GM21381 (cell line): ENCODE results near the gene FOLR3.
"Not testable (repeated sequence)": the region's sequence is repeated elsewhere in the genome, so short reads cannot be mapped to it uniquely, and the experiment has no call there.

Source experiments
- ATAC-seq: cut with Tn5 transposase; IDR thresholded peaks from one replicate; pipeline ENCODE4 v1.9.1; 2021; ENCODE audit warnings: mild to moderate bottlenecking, moderate library complexity; ENCODE audit not compliant: unreplicated experiment

Gene FOLR3

GRCh38 chr11:72162891-72163492, 27.5 kb downstream of the FOLR3 start:
- ATAC-seq = no peak

- not testable (repeated sequence) for ATAC-seq
Observed at GRCh38 chr11:72164187-72164586, 28.7 kb downstream of the FOLR3 start.

- not testable (repeated sequence) for ATAC-seq
Observed at GRCh38 chr11:72169046-72169555, 33.6 kb downstream of the FOLR3 start.

- ATAC-seq = not testable (repeated sequence)
Observed at GRCh38 chr11:72169754-72170153, 34.2 kb downstream of the FOLR3 start.

- not testable (repeated sequence) for ATAC-seq
Observed at GRCh38 chr11:72172043-72172442, 36.5 kb downstream of the FOLR3 start.

DNA sequence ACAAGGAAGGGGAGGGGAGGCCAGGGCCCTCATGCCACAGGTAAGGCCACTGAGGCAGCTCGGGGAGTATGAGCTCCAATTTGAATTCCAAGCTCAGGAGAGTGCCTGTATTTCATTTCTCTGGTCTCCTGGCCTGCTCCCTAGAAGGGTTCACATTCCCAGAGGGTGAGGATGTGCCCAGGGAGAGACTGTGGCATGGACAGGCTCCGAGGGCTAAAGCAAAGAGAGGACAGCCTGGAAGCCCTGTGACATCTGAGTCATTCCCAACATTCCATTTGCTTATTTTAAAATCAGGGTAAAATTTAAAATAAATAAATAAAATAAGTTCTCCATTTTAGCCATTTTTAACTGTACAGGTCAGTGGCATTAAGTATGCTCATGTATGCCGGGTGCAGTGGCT, 37.8 kb downstream of the FOLR3 start:
- ATAC-seq = no peak

- no peak for ATAC-seq
Observed at GRCh38 chr11:72174302-72175070, 39.0 kb downstream of the FOLR3 start.

DNA sequence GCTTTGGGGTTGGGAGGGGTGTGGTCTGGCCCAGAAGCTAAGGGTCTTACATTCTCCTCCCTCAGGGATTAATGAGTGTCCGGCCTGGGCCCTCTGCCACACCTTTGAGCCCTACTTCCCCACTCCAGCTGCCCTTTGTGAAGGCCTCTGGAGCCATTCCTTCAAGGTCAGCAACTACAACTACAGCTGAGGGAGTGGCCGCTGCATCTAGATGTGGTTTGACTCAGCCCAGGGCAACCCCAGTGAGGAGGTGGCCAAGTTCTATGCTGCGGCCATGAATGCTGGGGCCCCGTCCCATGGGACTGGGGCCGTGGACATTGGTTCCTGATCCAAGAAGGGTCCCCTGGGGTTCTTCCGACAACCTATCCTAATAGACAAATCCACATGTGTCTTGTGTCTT, 42.1 kb downstream of the FOLR3 start:
- no peak for ATAC-seq

DNA sequence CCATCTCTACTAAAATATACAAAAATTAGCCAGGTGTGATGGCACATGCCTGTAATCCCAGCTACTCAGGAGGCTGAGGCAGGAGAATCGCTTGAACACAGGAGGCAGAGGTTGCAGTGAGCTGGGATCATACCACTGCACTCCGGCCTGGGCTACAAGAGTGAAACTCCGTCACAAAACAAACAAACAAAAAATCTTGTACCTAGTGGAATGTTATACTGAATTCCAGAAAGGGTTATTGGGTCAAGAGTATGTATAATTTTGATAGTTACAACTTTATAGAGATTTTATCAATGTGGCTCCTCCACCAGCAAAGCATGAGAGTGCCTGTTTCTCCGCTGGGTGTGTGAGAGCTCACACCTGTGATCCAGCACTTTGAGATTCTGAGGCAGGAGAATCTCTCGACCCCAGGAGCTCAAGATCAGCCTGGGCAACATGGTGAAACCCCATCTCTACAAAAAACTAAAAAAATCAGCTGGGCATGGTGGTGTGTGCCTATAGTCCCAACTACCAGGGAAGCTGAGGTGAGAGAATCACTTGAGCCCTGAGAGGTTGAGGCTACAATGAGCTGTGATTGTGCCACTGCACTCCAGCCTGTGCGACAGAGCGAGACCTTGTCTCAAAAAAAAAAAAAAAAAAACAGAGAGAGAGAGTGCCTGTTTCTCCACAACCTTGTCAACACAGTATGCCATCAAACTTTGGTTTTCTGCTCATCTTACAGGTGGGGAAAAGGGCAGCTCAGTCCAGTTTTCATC, 43.7 kb downstream of the FOLR3 start:
- no peak for ATAC-seq

- ATAC-seq = no peak
Observed at GRCh38 chr11:72179804-72180396, 44.4 kb downstream of the FOLR3 start.

DNA sequence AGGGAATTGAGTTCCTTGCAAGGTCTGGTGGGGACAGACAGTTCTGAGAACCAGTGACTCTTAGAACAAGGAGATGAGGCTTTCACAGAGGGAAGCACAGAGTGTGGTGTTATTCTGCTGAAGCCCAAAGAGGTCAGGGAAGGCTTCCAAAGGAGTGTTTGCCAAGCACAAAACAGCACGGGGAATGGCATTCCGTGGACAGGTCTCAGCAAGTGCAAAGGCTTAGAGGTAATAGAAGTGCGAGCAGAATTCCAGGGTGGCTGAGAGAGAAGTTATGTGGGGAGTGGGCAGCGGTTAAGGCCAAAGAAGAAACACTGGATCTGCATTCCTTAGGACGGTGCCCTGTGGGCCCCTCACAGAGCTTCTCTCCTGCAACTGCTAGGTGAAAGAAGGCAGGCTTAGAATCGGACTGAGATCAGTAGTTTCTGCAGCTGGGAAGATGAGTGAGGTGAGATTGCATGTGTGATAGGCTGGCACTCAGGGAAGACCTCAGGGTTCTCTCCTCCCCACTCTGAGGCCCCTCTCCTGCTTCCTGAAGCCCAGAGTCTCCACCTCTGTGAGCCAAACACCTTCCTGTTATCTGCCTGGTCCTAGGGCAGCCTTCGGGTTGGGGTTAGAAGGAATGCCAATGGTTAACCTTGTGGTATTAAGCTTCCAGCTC, 45.5 kb downstream of the FOLR3 start:
- ATAC-seq = not testable (repeated sequence)

GRCh38 chr11:72181553-72181958, 46.0 kb downstream of the FOLR3 start:
- ATAC-seq = not testable (repeated sequence)

GRCh38 chr11:72188267-72188666, 52.7 kb downstream of the FOLR3 start:
- ATAC-seq = no peak
